Left lung (tissue), 10 donors: Measurements from ENCODE around the gene NEGR1. TPM values are rescaled to one million over a fixed set of nuclear protein-coding genes. Genes with fewer than 3 reads are reported as not detected.

Source experiments
- ATAC-seq: fragments of 200-7000 bp; cut with Tn5 transposase; one replicate; pipeline ENCODE4 v1.9.1; 2020; ENCODE audit warnings: moderate library complexity
- DNase-seq, 4 donors: peaks; one replicate each; pipeline ENCODE4 v3.0.0-alpha.2; 2013 to 2020
- H3K27ac ChIP-seq, 2 donors: fragments of 200-600 bp; sonication (generic) in 1 of 2; one replicate each; pipeline versions ENCODE4 v1.5.0 to v1.8.0; 2020 to 2021
- H3K27me3 ChIP-seq, 2 donors: fragments of 200-600 bp; sonication (generic) in 1 of 2; one replicate each; pipeline versions ENCODE4 v1.5.0 to v1.8.0; 2020 to 2021
- H3K36me3 ChIP-seq, 2 donors: fragments of 200-600 bp; sonication (generic) in 1 of 2; one replicate each; pipeline versions ENCODE4 v1.5.0 to v1.8.0; 2020 to 2021
- H3K4me1 ChIP-seq, 2 donors: fragments of 200-600 bp; one replicate each; pipeline ENCODE4 v1.8.0; 2021
- H3K4me3 ChIP-seq, 2 donors: fragments of 200-600 bp; sonication (generic) in 1 of 2; one replicate each; pipeline versions ENCODE4 v1.5.0 to v1.8.0; 2020 to 2021; ENCODE audit warnings: mild to moderate bottlenecking in 1 of 2
- H3K9me3 ChIP-seq, 2 donors: fragments of 200-600 bp; sonication (generic) in 1 of 2; one replicate each; pipeline versions ENCODE4 v1.5.0 to v1.8.0; 2020 to 2021
- CTCF ChIP-seq, 2 donors: fragments of 200-600 bp; sonication (generic) in 1 of 2; IDR thresholded peaks; one replicate each; pipeline versions ENCODE4 v1.5.0 to v1.8.0; 2021; ENCODE audit warnings: antibody characterized with exemption in 2 of 2
- intact Hi-C, 2 donors: fragments of 100-400 bp; cut with DNase I; formaldehyde crosslinking; loops; one replicate each; pipeline versions ENCODE4 v1.11.2 to v1.14.2; 2022
- polyA plus RNA-seq, 6 donors: library from polyadenylated mRNA; unstranded; fragments of 120-200 nt; gene quantifications; one replicate each; pipeline ENCODE4 v1.2.1, GENCODE V29; 2013; ENCODE audit not compliant: insufficient read length in 6 of 6
- total RNA-seq, 2 donors: library from RNA; stranded (reverse); fragmentation: NEBNext Ultra II Directional; extraction: Animal tissue kit (Norgen Biotek cat#: 25700); gene quantifications; one replicate each; pipeline ENCODE4 v1.2.1, GENCODE V29; 2021
- donor health status: DM: no; HTN: yes; CAD: no.
- donor health status: DM: no; HTN: no; CAD: no.

The NEGR1 gene
- total and polyA plus RNA-seq, 8 donors, result 2.4 to 5.7 (median 3.5) TPM

- intact Hi-C loops, result no loop called here
- ATAC-seq, result no peak
These were observed 683.0 kb downstream of the NEGR1 start for GRCh38 chr1:71599306-71599705.

GRCh38 chr1:71593523-71593922 is 688.8 kb downstream of the NEGR1 start:
- H3K4me3 ChIP-seq, result no peak overlapping the region
- no peaks in the 10 kb centered on the region for H3K9me3 ChIP-seq
- TF ChIP-seq CTCF (IDR thresholded peaks at IDR 0.05), result no peak
- no peak overlapping the region for H3K27ac ChIP-seq
- no peaks in the 10 kb centered on the region for H3K36me3 ChIP-seq
- no peaks in the 10 kb centered on the region for H3K4me1 ChIP-seq
- intact Hi-C loops, result no loop called here
- ATAC-seq (no peak), DNase-seq (no peak)
- no peaks in the 10 kb centered on the region for H3K27me3 ChIP-seq

More at GRCh38 chr1:71599306-71599705, 683.0 kb downstream of the NEGR1 start:
- DNase-seq, result no peak
- TF ChIP-seq CTCF (IDR thresholded peaks at IDR 0.05), result no peak
- Histone ChIP-seq H3K27ac (no peak overlapping the region), H3K27me3 (no peaks in the 10 kb centered on the region), H3K4me3 (no peak overlapping the region), H3K9me3 (peaks cover 0 to 7% of the 10 kb centered on the region in 2 donors), H3K36me3 (no peaks in the 10 kb centered on the region), H3K4me1 (no peaks in the 10 kb centered on the region)

- Histone ChIP-seq H3K4me3 (no peak overlapping the region), H3K4me1 (no peaks in the 10 kb centered on the region), H3K9me3 (no peaks in the 10 kb centered on the region), H3K27ac (no peak overlapping the region), H3K36me3 (no peaks in the 10 kb centered on the region), H3K27me3 (no peaks in the 10 kb centered on the region)
- ATAC-seq (no peak), DNase-seq (no peak)
- no peak for TF ChIP-seq CTCF (IDR thresholded peaks at IDR 0.05)
- intact Hi-C loops, result no loop called here
These were observed 689.6 kb downstream of the NEGR1 start for GRCh38 chr1:71592646-71593274.

- Histone ChIP-seq H3K36me3 (no peaks in the 10 kb centered on the region), H3K4me1 (no peaks in the 10 kb centered on the region), H3K9me3 (no peaks in the 10 kb centered on the region), H3K27ac (no peak overlapping the region), H3K4me3 (no peak overlapping the region), H3K27me3 (no peaks in the 10 kb centered on the region)
- ATAC-seq, result no peak
- no peak for DNase-seq
- intact Hi-C loops, result no loop called here
- no peak for TF ChIP-seq CTCF (IDR thresholded peaks at IDR 0.05)
These were observed 693.3 kb downstream of the NEGR1 start for GRCh38 chr1:71589005-71589404.

GRCh38 chr1:71587961-71588360 is 694.4 kb downstream of the NEGR1 start:
- Histone ChIP-seq H3K36me3 (no peaks in the 10 kb centered on the region), H3K27ac (no peak overlapping the region), H3K27me3 (no peaks in the 10 kb centered on the region), H3K4me1 (no peaks in the 10 kb centered on the region), H3K9me3 (no peaks in the 10 kb centered on the region), H3K4me3 (no peak overlapping the region)
- TF ChIP-seq CTCF (IDR thresholded peaks at IDR 0.05), result peak in 1 of 2 donors; percentile 12
- intact Hi-C loops, result no loop called here
- ATAC-seq (peak; percentile 55), DNase-seq (peak in 2 of 4 donors; percentile 5 to 39)
